CD14-positive monocyte (primary cell): ENCODE measurements around the gene NOTO. TPM values are rescaled to one million over a fixed set of nuclear protein-coding genes. Genes with fewer than 3 reads are reported as not detected.
A peak's percentile ranks its signal among the peaks of the same experiment; 100 is the strongest.

Source experiments
- DNase-seq, 3 donors: peaks; one replicate each; pipeline ENCODE4 v3.0.0-alpha.2; 2011 to 2022
- H2AFZ ChIP-seq: 2 replicates; pipeline ENCODE4 v1.6.0; 2012; ENCODE audit warnings: mild to moderate bottlenecking, low read depth, low read length, inconsistent platforms; ENCODE audit not compliant: insufficient read depth, poor library complexity, severe bottlenecking
- H3K27ac ChIP-seq, 2 donors: 1 replicate in 1 of 2; 2 replicates in 1 of 2; pipeline ENCODE4 v1.5.1; 2012 to 2013; ENCODE audit warnings: low read length in 2 of 2, control low read depth in 1 of 2, inconsistent platforms in 1 of 2, low read depth in 1 of 2, mild to moderate bottlenecking in 1 of 2
- H3K27me3 ChIP-seq, 2 donors: one replicate each; pipeline versions ENCODE4 v1.6.0 to v1.6.1; 2011 to 2013; ENCODE audit warnings: low read length in 2 of 2; ENCODE audit not compliant: control insufficient read depth in 2 of 2, insufficient read depth in 2 of 2
- H3K36me3 ChIP-seq, 2 donors: replicated peaks in 1 of 2; 1 replicate in 1 of 2; 2 replicates in 1 of 2; pipeline versions ENCODE4 v1.5.1 to v1.6.1; 2012 to 2013; ENCODE audit warnings: low read length in 2 of 2, control low read depth in 1 of 2, inconsistent platforms in 1 of 2, mild to moderate bottlenecking in 1 of 2; ENCODE audit not compliant: insufficient read depth in 2 of 2, control insufficient read depth in 1 of 2
- H3K4me1 ChIP-seq, 2 donors: 1 replicate in 1 of 2; 2 replicates in 1 of 2; pipeline versions ENCODE4 v1.5.1 to v1.6.1; 2012 to 2013; ENCODE audit warnings: low read length in 2 of 2, control low read depth in 1 of 2, inconsistent platforms in 1 of 2, mild to moderate bottlenecking in 1 of 2, moderate library complexity in 1 of 2; ENCODE audit not compliant: insufficient read depth in 2 of 2, control insufficient read depth in 1 of 2
- H3K4me2 ChIP-seq: replicated peaks from 2 replicates; pipeline ENCODE3; 2012; ENCODE audit warnings: low read length, moderate library complexity, mild to moderate bottlenecking; ENCODE audit not compliant: poor library complexity, severe bottlenecking; ENCODE audit errors: extremely low read depth
- H3K4me3 ChIP-seq, 3 experiments: fragments of 200-600 bp in 1 of 3; sonication (generic) in 1 of 3; replicated peaks in 1 of 3; 1 replicate in 2 of 3; 2 replicates in 1 of 3; pipeline ENCODE4 v1.5.1; 2011 to 2013; ENCODE audit warnings: low read length in 3 of 3, mild to moderate bottlenecking in 3 of 3, control low read depth in 2 of 3, low read depth in 2 of 3, inconsistent platforms in 1 of 3, moderate library complexity in 1 of 3
- H3K79me2 ChIP-seq: 2 replicates; pipeline ENCODE4 v1.6.0; 2012; ENCODE audit warnings: mild to moderate bottlenecking, control low read depth, inconsistent platforms, low read length, moderate library complexity; ENCODE audit not compliant: insufficient read depth
- H3K9ac ChIP-seq: 2 replicates; pipeline ENCODE4 v1.6.0; 2017; ENCODE audit warnings: low read length, mild to moderate bottlenecking; ENCODE audit not compliant: insufficient read depth, poor library complexity, severe bottlenecking
- H3K9me3 ChIP-seq, 2 donors: replicated peaks in 1 of 2; 1 replicate in 1 of 2; 2 replicates in 1 of 2; pipeline versions ENCODE4 v1.5.1 to v1.6.1; 2012 to 2013; ENCODE audit warnings: low read length in 2 of 2, control low read depth in 1 of 2; ENCODE audit not compliant: control insufficient read depth in 1 of 2, insufficient read depth in 1 of 2
- H4K20me1 ChIP-seq: 2 replicates; pipeline ENCODE4 v1.6.0; 2012; ENCODE audit warnings: mild to moderate bottlenecking, low read length, control low read depth, moderate library complexity; ENCODE audit not compliant: insufficient read depth
- H3K27ac Mint-ChIP-seq, 7 donors: one replicate each; pipeline ENCODE4 v1.8.0; 2020; ENCODE audit warnings: mild to moderate bottlenecking in 7 of 7, mixed read lengths in 7 of 7, moderate library complexity in 6 of 7, inconsistent platforms in 2 of 7
- H3K27me3 Mint-ChIP-seq, 3 donors: one replicate each; pipeline ENCODE4 v1.8.0; 2021 to 2022; ENCODE audit warnings: low read depth in 3 of 3, mild to moderate bottlenecking in 3 of 3, mixed read lengths in 3 of 3, moderate library complexity in 3 of 3, inconsistent platforms in 1 of 3
- H3K36me3 Mint-ChIP-seq, 2 donors: one replicate each; pipeline ENCODE4 v1.8.0; 2020; ENCODE audit warnings: mixed read lengths in 2 of 2, inconsistent platforms in 1 of 2, mild to moderate bottlenecking in 1 of 2
- H3K4me1 Mint-ChIP-seq: one replicate; pipeline ENCODE4 v1.8.0; 2020; ENCODE audit warnings: mild to moderate bottlenecking, mixed read lengths
- H3K4me3 Mint-ChIP-seq, 2 donors: one replicate each; pipeline ENCODE4 v1.8.0; 2020; ENCODE audit warnings: mild to moderate bottlenecking in 2 of 2, mixed read lengths in 2 of 2, moderate library complexity in 1 of 2
- H3K9me3 Mint-ChIP-seq, 7 donors: one replicate each; pipeline ENCODE4 v1.8.0; 2020 to 2022; ENCODE audit warnings: mixed read lengths in 7 of 7, mild to moderate bottlenecking in 6 of 7, moderate library complexity in 6 of 7, inconsistent platforms in 2 of 7
- CTCF ChIP-seq: fragments of 200-600 bp; IDR thresholded peaks from one replicate; pipeline ENCODE4 v1.8.0; 2022; ENCODE audit warnings: antibody characterized with exemption, mild to moderate bottlenecking
- WGBS: methylation state at CpG from one replicate; pipeline ENCODE4 v1.1.5; 2013; ENCODE audit warnings: missing lambda C conversion rate; ENCODE audit not compliant: insufficient coverage; 5-methylcytosine and 5-hydroxymethylcytosine counted together
- intact Hi-C, 2 donors: fragments of 100-400 bp; cut with micrococcal nuclease; formaldehyde crosslinking; loops; one replicate each; pipeline versions ENCODE4 v1.15.0 to v1.15.1; 2023
- polyA plus RNA-seq, 3 donors: library from polyadenylated mRNA; depleted of rRNA in 1 of 3; unstranded in 2 of 3; stranded (reverse) in 1 of 3; fragments of 300-500 nt in 2 of 3; fragments of >200 nt in 1 of 3; fragmentation: Illumina TruSeq in 2 of 3; gene quantifications; 1 replicate in 2 of 3; 2 replicates in 1 of 3; pipeline ENCODE4 v1.2.3, GENCODE V29; 2012 to 2021

Gene NOTO
- polyA plus RNA-seq, 3 donors, result not detected

- WGBS, result under 1% methylated on average over 25 of the region's 37 CpGs
- H3K9ac ChIP-seq, result peak overlapping the region; percentile 68
- H3K4me1 Mint-ChIP-seq, result peaks cover 26% of the 10 kb centered on the region
- H3K27me3 Mint-ChIP-seq, result peaks cover 0 to 1% (median 0%) of the 10 kb centered on the region in 3 donors
- H3K27ac ChIP-seq, result peak overlapping the region in 1 of 2 donors; percentile 87
- peaks cover 5 to 35% of the 10 kb centered on the region in 2 donors for H3K36me3 ChIP-seq
- H3K27ac Mint-ChIP-seq, result peak overlapping the region in 4 of 7 donors; percentile 13 to 70 (median 49)
- intact Hi-C loops, result loop anchor here (1.0 to 10.0 kb wide), 4 partner anchors 152 to 505 kb away; partner anchors contain the start of genes SFXN5 (in 2 of the 2), ALMS1 (in 1 of the 2) and TPRKB (in 1 of the 2)
- H3K4me3 ChIP-seq, result peak overlapping the region; percentile 60 to 84 (median 66)
- H3K9me3 Mint-ChIP-seq, result no peaks in the 10 kb centered on the region
- peak in 1 of 3 donors; percentile 4 for DNase-seq
- peaks cover 24 to 35% of the 10 kb centered on the region in 2 donors for H3K4me1 ChIP-seq
- H3K79me2 ChIP-seq, result peaks cover 34% of the 10 kb centered on the region
- no peaks in the 10 kb centered on the region for H3K9me3 ChIP-seq
- H2AFZ ChIP-seq, result peak overlapping the region; percentile 91
- TF ChIP-seq CTCF, result no peak
- H3K27me3 ChIP-seq, result no peaks in the 10 kb centered on the region
- H3K4me2 ChIP-seq, result peak overlapping the region; percentile 84
- peak overlapping the region; percentile 89 to 95 for H3K4me3 Mint-ChIP-seq
- peaks cover 19 to 32% of the 10 kb centered on the region in 2 donors for H3K36me3 Mint-ChIP-seq
- H4K20me1 ChIP-seq, result peaks cover 29% of the 10 kb centered on the region
Measured at GRCh38 chr2:73232403-73233153, 30.2 kb downstream of the NOTO start.

GRCh38 chr2:73233154-73233931 is 31.0 kb downstream of the NOTO start, which contains the start of gene PRADC1:
Gene PRADC1 (minus strand): TSS chr2:73233239. CDS start chr2:73233160, 79 bp downstream.
- Histone ChIP-seq H3K36me3 (peaks cover 4 to 31% of the 10 kb centered on the region in 2 donors), H3K27me3 (no peaks in the 10 kb centered on the region), H3K79me2 (peaks cover 42% of the 10 kb centered on the region), H3K4me3 (peak within 1 kb of the TSS; percentile 66 to 84 (median 76)), H4K20me1 (peaks cover 37% of the 10 kb centered on the region), H2AFZ (peak within 1 kb of the TSS; percentile 91), H3K4me1 (peaks cover 24 to 35% of the 10 kb centered on the region in 2 donors), H3K9ac (peak within 1 kb of the TSS; percentile 88), H3K4me2 (peak within 1 kb of the TSS; percentile 84), H3K27ac (peak within 1 kb of the TSS; percentile 73 to 87), H3K9me3 (no peaks in the 10 kb centered on the region)
- intact Hi-C loops, result loop anchor here (1.0 to 10.0 kb wide), 4 partner anchors 151 to 504 kb away; partner anchors contain the start of genes SFXN5 (in 2 of the 2), ALMS1 (in 1 of the 2) and TPRKB (in 1 of the 2)
- TF ChIP-seq CTCF, result no peak
- peak within 1 kb of the TSS; percentile 83 to 94 (median 94) for H3K27ac Mint-ChIP-seq
- DNase-seq, result peak; percentile 97 to 99 (median 98)
- peaks cover 0 to 1% (median 0%) of the 10 kb centered on the region in 3 donors for H3K27me3 Mint-ChIP-seq
- peak within 1 kb of the TSS; percentile 89 to 95 for H3K4me3 Mint-ChIP-seq
- peaks cover 26% of the 10 kb centered on the region for H3K4me1 Mint-ChIP-seq
- WGBS, result 0% methylated on average over 60 of the region's 67 CpGs
- H3K36me3 Mint-ChIP-seq, result peaks cover 16 to 27% of the 10 kb centered on the region in 2 donors
- no peaks in the 10 kb centered on the region for H3K9me3 Mint-ChIP-seq
